Left ventricle myocardium superior (tissue), 1 donor: ENCODE measurements around the gene AUTS2. TPM values are rescaled to one million over a fixed set of nuclear protein-coding genes. Genes with fewer than 3 reads are reported as not detected.
"Not testable (repeated sequence)": the region's sequence is repeated elsewhere in the genome, so short reads cannot be mapped to it uniquely, and the experiment has no call there.

ENCODE experiments used
- ATAC-seq: fragments of 200-7000 bp; cut with Tn5 transposase; one replicate; pipeline ENCODE4 v1.9.1; 2020; ENCODE audit warnings: mild to moderate bottlenecking, moderate library complexity
- DNase-seq: peaks from one replicate; pipeline ENCODE4 v3.0.0-alpha.2; 2020
- intact Hi-C: fragments of 100-400 bp; cut with micrococcal nuclease; formaldehyde crosslinking; loops from one replicate; pipeline ENCODE4 v1.11.0; 2022
- total RNA-seq: library from RNA; stranded (reverse); fragmentation: NEBNext Ultra II Directional; extraction: Animal tissue kit (Norgen Biotek cat#: 25700); gene quantifications from one replicate; pipeline ENCODE4 v1.2.1, GENCODE V29; 2021
- donor health status: DM: no; HTN: yes; CAD: no; lungs with severe emphysema.

AUTS2 gene
- total RNA-seq, 1 donor from 2014 or later, result 7.9 TPM

GRCh38 chr7:70648499-70648861 is 1050.2 kb downstream of the AUTS2 start:
- ATAC-seq, DNase-seq, intact Hi-C loops: not testable (repeated sequence)

- ATAC-seq (no peak), DNase-seq (no peak)
- intact Hi-C loops, result no loop called here
These were observed 1051.0 kb downstream of the AUTS2 start for GRCh38 chr7:70649323-70649722.

GRCh38 chr7:70654146-70654545 is 1055.9 kb downstream of the AUTS2 start:
- ATAC-seq (no peak), DNase-seq (no peak)
- intact Hi-C loops, result no loop called here

- intact Hi-C loops, result no loop called here
- peak; percentile 91 for ATAC-seq
- DNase-seq, result peak; percentile 74
These were observed 1056.7 kb downstream of the AUTS2 start for GRCh38 chr7:70654979-70655378.

- ATAC-seq (peak; percentile 8), DNase-seq (no peak)
- intact Hi-C loops, result no loop called here
These were observed 1057.4 kb downstream of the AUTS2 start for GRCh38 chr7:70655694-70656093.

- intact Hi-C loops, result no loop called here
- no peak for DNase-seq
- ATAC-seq, result peak; percentile 78
These were observed 1059.3 kb downstream of the AUTS2 start for GRCh38 chr7:70657571-70657970.

GRCh38 chr7:70657989-70658632 is 1059.8 kb downstream of the AUTS2 start:
- ATAC-seq (no peak), DNase-seq (no peak)
- intact Hi-C loops, result no loop called here

- intact Hi-C loops, result no loop called here
- no peak for DNase-seq
These were observed 1061.0 kb downstream of the AUTS2 start for GRCh38 chr7:70659263-70659662.

GRCh38 chr7:70660154-70660818 is 1062.0 kb downstream of the AUTS2 start:
- DNase-seq (no peak), ATAC-seq (no peak)
- intact Hi-C loops, result no loop called here

More at GRCh38 chr7:70659263-70659662, 1061.0 kb downstream of the AUTS2 start:
- ATAC-seq, result no peak

GRCh38 chr7:70660819-70661191 is 1062.5 kb downstream of the AUTS2 start:
- ATAC-seq (no peak), DNase-seq (no peak)
- intact Hi-C loops, result no loop called here

- intact Hi-C loops, result no loop called here
- DNase-seq (no peak), ATAC-seq (no peak)
These were observed 1065.4 kb downstream of the AUTS2 start for GRCh38 chr7:70663680-70664079.

- intact Hi-C loops, result no loop called here
- no peak for DNase-seq
- no peak for ATAC-seq
These were observed 1067.7 kb downstream of the AUTS2 start for GRCh38 chr7:70665997-70666396.

- intact Hi-C loops, result no loop called here
These were observed 1069.1 kb downstream of the AUTS2 start for GRCh38 chr7:70667406-70667805.

GRCh38 chr7:70668606-70669358 is 1070.5 kb downstream of the AUTS2 start:
- ATAC-seq (peak; percentile 99), DNase-seq (peak; percentile 74)
- intact Hi-C loops, result no loop called here

More at GRCh38 chr7:70667406-70667805, 1069.1 kb downstream of the AUTS2 start:
- DNase-seq, result no peak
- no peak for ATAC-seq

GRCh38 chr7:70669854-70670253 is 1071.6 kb downstream of the AUTS2 start:
- DNase-seq (no peak), ATAC-seq (no peak)
- intact Hi-C loops, result no loop called here

- no peak for ATAC-seq
- intact Hi-C loops, result no loop called here
- DNase-seq, result no peak
These were observed 1072.0 kb downstream of the AUTS2 start for GRCh38 chr7:70670288-70670687.

- no peak for DNase-seq
- intact Hi-C loops, result no loop called here
- ATAC-seq, result no peak
These were observed 1075.7 kb downstream of the AUTS2 start for GRCh38 chr7:70673778-70674570.

- ATAC-seq, result no peak
These were observed 1076.3 kb downstream of the AUTS2 start for GRCh38 chr7:70674571-70675010.

GRCh38 chr7:70676243-70676642 is 1078.0 kb downstream of the AUTS2 start:
- DNase-seq (no peak), ATAC-seq (no peak)
- intact Hi-C loops, result no loop called here

More at GRCh38 chr7:70674571-70675010, 1076.3 kb downstream of the AUTS2 start:
- no peak for DNase-seq
- intact Hi-C loops, result no loop called here
